A549 treated with Hydrocortisone at 1 μM for 4 hours (cell line): ENCODE measurements around the gene EFNA5. TPM values are rescaled to one million over a fixed set of nuclear protein-coding genes. Genes with fewer than 3 reads are reported as not detected.

Source experiments
- total RNA-seq: library from RNA; stranded (reverse); fragments of 200-300 nt; extraction: Qiagen RNA extraction; gene quantifications from 5 replicates; pipeline ENCODE4 v1.2.3, GENCODE V29; 2022

Gene EFNA5
- 18.1 to 23.1 TPM (median 20.5 TPM) in 5 replicates for total RNA-seq

GRCh38 chr5:107670932-107671741 is at the start of gene EFNA5:
Gene EFNA5, minus strand, starts transcription at chr5:107670937.

